ENCODE data around the gene KRT33B.

DNA sequence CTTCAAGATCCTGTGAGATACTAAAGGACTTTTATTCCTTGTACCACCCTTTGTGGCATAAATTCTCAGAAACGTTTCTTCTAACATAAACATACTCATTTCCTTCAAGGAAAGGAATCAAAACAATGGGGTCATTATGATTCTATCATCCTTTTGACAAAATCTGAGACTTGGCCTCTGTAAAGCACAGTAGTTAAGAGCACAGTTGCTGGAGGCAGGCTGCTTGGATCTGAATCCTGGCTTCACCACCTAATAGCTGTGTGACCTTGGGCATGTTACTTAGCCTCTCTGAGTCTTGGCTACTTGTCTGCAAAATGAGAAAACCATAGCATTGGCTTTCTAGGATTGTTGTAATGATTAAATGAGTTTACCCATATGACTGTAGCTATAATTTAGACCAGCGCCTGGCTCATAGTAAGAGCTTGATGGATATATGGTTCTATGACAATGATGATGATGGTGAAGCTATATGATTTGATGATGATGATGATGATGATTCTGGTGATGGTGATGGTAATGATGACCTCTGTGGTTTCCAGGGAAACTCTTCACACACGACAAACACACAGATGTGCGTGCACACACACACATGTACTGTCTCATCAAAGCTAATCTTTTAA lies 33.9 kb upstream of the KRT33B start:
- TF ChIP-seq, protein P1, sequence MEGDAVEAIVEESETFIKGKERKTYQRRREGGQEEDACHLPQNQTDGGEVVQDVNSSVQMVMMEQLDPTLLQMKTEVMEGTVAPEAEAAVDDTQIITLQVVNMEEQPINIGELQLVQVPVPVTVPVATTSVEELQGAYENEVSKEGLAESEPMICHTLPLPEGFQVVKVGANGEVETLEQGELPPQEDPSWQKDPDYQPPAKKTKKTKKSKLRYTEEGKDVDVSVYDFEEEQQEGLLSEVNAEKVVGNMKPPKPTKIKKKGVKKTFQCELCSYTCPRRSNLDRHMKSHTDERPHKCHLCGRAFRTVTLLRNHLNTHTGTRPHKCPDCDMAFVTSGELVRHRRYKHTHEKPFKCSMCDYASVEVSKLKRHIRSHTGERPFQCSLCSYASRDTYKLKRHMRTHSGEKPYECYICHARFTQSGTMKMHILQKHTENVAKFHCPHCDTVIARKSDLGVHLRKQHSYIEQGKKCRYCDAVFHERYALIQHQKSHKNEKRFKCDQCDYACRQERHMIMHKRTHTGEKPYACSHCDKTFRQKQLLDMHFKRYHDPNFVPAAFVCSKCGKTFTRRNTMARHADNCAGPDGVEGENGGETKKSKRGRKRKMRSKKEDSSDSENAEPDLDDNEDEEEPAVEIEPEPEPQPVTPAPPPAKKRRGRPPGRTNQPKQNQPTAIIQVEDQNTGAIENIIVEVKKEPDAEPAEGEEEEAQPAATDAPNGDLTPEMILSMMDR (optimal IDR thresholded peaks at IDR 0.05 in 1 of 3, IDR thresholded peaks at IDR 0.05 in 1 of 3, conservative IDR thresholded peaks at IDR 0.05 in 1 of 3; ENCODE audit: extremely low read depth in 1 of 3, insufficient read depth in 2 of 3, low read length in 3 of 3) = no peak
- TF ChIP-seq EZH2 (IDR thresholded peaks at IDR 0.05; ENCODE audit: low read length) = no peak
